Activated CD8-positive, alpha-beta memory T cell treated with anti-CD3 and anti-CD28 coated beads, Interleukin-2, amount 50 U/mL, for 24 hours (primary cell): ENCODE data around the gene TNS1.
A peak's percentile ranks its signal among the peaks of the same experiment; 100 is the strongest.
"Not testable (repeated sequence)": the region's sequence is repeated elsewhere in the genome, so short reads cannot be mapped to it uniquely, and the experiment has no call there.

Experiments used
- DNase-seq: peaks from one replicate; pipeline ENCODE4 v3.0.0-alpha.2; 2020; ENCODE audit errors: extremely low read depth

Gene TNS1

GRCh38 chr2:217798191-217798590 lies 204.6 kb downstream of the TNS1 start:
- DNase-seq: no peak

- DNase-seq: no peak
These were observed 205.1 kb downstream of the TNS1 start for GRCh38 chr2:217797661-217798069.

GRCh38 chr2:217797165-217797564 lies 205.6 kb downstream of the TNS1 start:
- DNase-seq: no peak

GRCh38 chr2:217795706-217796465 lies 206.9 kb downstream of the TNS1 start:
- DNase-seq: no peak

- DNase-seq: no peak
These were observed 207.7 kb downstream of the TNS1 start for GRCh38 chr2:217795067-217795466.

GRCh38 chr2:217794133-217794986 lies 208.4 kb downstream of the TNS1 start:
- DNase-seq: no peak

- no peak for DNase-seq
These were observed 209.1 kb downstream of the TNS1 start for GRCh38 chr2:217793566-217794132.

- no peak for DNase-seq
These were observed 209.9 kb downstream of the TNS1 start for GRCh38 chr2:217792626-217793527.

GRCh38 chr2:217791551-217791950 lies 211.2 kb downstream of the TNS1 start:
- no peak for DNase-seq

GRCh38 chr2:217790681-217791392 lies 212.0 kb downstream of the TNS1 start:
- DNase-seq: no peak

GRCh38 chr2:217790195-217790594 lies 212.6 kb downstream of the TNS1 start:
- no peak for DNase-seq

- DNase-seq: no peak
These were observed 213.0 kb downstream of the TNS1 start for GRCh38 chr2:217789736-217790181.

- peak; percentile 9 for DNase-seq
These were observed 213.6 kb downstream of the TNS1 start for GRCh38 chr2:217789003-217789735.

- no peak for DNase-seq
These were observed 214.2 kb downstream of the TNS1 start for GRCh38 chr2:217788669-217789002.

- no peak for DNase-seq
These were observed 215.5 kb downstream of the TNS1 start for GRCh38 chr2:217787160-217787877.

GRCh38 chr2:217786560-217786959 lies 216.2 kb downstream of the TNS1 start:
- not testable (repeated sequence) for DNase-seq

- DNase-seq: peak; percentile 43
These were observed 217.2 kb downstream of the TNS1 start for GRCh38 chr2:217785544-217786045.

GRCh38 chr2:217784996-217785543 lies 217.7 kb downstream of the TNS1 start:
- DNase-seq: no peak

GRCh38 chr2:217783243-217783642 lies 219.6 kb downstream of the TNS1 start:
- DNase-seq: no peak
